Activated T-cell treated with anti-CD3 and anti-CD28 coated beads for 4 hours (primary cell): ENCODE measurements around the gene PCBP3.
"Not testable (repeated sequence)": the region's sequence is repeated elsewhere in the genome, so short reads cannot be mapped to it uniquely, and the experiment has no call there.

Experiments
- DNase-seq: peaks from one replicate; pipeline ENCODE4 v3.0.0-alpha.2; 2020

The PCBP3 gene

DNA sequence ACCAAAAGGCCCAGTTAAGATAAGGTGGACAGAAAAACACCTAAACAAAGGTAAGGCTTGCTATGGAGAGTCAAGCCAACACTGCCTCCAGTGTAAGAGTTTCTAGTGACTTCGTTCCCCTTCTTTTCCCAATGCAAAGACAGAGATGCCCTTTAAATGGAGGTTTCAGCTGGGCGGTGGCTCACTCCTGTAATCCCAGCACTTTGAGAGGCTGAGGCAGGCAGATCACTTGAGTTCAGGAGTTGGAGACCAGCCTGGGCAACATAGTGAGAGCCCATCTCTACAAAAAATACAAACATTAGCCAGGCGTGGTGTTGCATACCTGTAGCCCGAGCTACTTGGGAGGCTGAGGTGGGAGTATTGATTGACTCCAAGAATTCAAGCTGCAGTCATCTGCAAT is 314.0 kb downstream of the PCBP3 start:
- no peak for DNase-seq

- no peak for DNase-seq
Observed at GRCh38 chr21:45957981-45958600, 314.6 kb downstream of the PCBP3 start.

DNA sequence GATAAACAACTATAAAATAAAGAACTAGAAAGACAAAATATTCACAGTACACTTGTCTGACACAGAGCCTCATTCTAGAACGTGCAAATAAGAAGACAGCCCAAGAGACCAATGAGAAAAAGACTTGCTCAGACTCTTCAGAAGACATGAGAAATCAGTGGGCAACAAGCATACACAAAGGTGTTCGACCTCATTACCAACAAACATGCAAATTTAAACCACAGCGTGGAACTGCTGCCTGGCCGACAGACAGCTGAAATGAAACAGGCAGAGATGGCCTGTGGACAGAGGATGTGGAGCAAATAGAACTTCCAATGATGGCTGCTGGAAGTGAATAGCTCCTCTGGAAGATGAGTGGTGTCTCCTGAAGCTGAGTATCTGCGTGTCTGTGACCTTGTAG is 315.7 kb downstream of the PCBP3 start:
- no peak for DNase-seq

- DNase-seq: no peak
Observed at GRCh38 chr21:45959779-45960390, 316.4 kb downstream of the PCBP3 start.

- not testable (repeated sequence) for DNase-seq
Observed at GRCh38 chr21:45961408-45961807, 317.9 kb downstream of the PCBP3 start.

DNA sequence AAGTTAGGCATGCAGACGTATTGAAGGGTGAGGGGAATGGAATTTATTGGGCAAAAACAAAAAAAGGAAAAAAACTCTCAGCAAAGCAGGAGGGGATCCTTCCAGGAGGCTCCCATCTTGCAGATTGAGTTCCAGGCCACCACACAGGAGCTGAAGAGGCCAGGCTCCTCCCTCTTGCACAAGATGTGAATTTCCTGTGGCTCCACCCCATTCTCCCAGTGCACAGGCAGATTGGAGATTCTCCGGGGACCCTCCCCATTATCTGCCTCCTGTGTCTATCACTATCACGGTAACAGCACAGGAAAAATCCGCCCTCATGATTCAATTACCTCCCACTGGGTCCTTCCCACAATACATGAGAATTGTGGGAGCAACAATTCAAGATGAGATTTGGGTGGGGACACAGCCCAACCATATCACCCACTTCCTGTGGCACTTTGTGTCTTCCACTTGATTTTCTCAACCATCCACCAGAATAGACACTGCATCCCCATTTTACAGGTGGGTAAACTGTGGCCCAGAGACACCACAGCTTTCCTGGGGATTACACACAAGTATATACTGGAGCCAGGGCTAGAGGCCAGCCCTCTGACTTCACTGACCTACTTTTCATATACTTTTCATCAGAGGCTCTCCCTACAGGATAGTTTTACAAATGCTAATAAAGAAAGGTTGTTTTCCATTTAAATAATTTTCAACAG is 319.2 kb downstream of the PCBP3 start:
- DNase-seq: no peak

- DNase-seq: no peak
Observed at GRCh38 chr21:45963232-45963570, 319.7 kb downstream of the PCBP3 start.

- DNase-seq: no peak
Observed at GRCh38 chr21:45964649-45965048, 321.1 kb downstream of the PCBP3 start.

- DNase-seq: no peak
Observed at GRCh38 chr21:45965084-45965809, 321.7 kb downstream of the PCBP3 start.

DNA sequence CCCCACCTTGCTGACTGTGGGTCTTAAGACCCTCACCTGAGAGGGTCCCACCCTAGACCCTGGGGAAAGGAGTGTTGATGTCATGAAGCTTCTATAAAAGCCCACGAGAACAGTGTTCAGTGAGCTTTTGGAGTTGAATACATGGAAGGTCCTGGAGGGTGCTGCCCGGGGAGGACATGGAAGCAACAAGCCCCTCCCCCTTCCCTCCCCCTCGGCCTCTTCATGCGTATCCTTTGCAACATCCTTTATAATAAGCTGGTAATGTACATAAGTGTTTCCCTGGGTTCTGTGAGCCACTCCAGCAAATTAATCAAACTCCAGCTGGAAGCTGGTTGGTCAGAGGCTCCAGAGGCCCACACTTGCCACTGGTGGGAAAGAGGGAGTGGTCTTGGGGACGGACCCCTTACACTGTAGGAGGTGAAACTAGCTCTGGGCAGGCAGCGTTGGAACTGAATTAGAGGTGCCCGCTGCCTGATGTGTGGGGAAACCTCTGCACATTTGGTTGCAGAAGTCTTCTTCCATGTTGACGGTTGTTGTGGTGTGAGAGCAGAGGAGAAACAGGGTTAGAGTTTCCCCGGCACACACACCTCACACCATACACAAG is 323.4 kb downstream of the PCBP3 start:
- DNase-seq: no peak

DNA sequence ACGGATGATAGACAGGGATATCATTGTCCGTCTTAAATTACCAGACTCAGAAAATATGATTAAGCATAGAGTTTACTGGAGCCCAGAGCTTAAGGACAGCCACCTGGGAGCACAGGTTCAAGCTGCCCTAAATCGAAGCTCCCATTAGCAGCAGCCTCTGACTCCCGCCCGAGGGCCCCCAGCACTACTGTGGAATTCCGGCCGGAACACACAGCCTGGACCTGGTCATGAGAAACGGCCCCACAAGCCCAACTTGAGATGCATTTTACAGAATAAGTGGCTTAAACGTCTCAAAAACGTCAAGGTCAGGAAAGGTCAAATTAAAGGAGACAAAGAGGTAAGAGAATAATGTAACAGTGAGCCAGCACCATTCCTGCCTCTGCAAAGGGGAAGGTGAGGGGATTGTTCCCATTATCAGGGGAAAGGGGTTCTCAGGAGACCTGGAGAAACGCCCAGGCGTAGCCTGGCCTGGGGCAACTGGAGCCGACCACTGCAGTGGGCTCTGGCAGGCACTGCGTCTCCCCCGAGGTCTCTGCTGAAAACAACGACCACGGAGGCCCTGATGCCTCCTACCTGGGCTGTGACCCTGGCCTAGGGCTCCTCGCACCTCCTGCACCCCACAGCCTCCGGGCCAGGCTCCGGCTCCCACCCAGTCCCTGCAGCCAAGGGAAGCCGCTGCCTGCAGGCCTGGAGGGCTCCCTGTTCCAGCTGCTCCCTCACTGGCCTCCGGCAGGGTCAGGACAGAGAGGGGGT is 326.6 kb downstream of the PCBP3 start:
- no peak for DNase-seq

- DNase-seq: peak; percentile 38
Observed at GRCh38 chr21:45970674-45971615, 327.4 kb downstream of the PCBP3 start.

DNA sequence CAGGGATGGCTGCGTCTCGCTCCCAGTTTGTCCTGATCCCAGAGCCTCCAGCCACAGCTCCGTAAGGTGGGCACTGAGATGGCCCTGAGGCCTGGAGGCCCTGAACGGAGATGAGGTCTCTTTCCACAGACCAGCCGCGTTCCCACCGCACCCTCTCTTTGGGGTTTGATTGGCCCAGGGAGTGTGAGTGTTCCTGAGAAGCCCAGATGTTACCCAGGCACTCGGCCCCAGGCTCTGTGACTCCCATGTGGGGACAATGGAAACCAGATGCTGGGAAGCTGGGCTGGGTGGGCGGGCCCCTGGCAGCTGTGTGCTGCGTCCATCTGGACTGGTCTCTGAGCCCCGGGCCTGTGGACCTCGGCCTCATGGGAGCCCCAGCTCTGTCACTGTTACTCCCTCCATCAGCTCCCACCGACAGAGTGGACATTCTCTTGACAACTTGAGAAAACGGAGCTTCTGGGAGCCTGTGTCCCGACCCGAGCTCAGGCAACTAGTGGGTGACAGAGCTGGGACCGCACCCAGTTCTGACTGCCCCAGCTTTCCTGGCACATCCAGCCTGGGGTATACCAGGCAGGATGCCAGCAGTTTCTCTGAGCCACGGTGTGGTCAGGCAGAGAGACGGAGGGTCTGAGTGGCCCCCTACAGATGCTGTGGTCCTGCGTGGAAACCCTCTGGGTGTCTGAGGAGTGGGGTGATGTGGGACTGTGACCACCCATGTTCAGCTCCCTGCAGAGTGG is 328.3 kb downstream of the PCBP3 start:
- DNase-seq: no peak

GRCh38 chr21:45972353-45972715 is 328.8 kb downstream of the PCBP3 start:
- DNase-seq: no peak

DNA sequence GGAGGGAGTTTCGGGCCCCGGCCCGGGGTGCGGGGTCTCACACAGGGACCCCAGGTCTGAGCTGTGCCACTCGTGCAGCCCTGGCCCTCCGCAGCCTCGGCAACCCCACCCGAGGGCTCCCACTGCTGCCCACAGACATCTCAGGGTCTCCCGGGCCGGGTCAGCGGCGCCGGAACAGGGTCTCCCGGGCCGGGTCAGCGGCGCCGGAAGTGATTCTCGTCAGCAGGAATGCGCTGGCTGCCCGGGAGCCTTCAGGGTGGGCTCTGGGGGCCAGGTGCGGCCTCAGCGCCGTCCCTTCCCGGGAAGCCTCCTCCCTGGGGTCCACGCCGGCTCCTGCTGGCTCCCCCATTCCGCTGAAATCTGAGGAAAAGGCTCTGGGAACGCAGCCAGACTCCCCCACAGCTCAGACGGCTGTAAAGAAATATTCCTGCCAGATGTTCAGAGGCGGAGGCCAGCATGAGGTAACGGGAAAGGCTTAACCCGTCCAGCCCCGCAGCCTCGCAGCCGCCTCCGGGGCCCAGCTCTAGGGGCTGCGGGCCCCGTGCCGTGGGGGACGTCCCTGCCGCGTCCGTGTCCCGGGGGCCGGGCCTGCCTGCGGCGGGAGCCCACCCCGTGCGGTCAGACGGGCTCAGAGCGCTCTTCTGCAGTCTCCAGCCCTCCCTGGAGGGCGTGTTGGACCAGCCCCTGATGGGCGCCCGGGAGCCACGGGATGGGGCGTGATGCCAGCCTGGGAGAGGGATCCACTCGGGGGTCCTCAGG is 329.4 kb downstream of the PCBP3 start:
- DNase-seq: no peak

GRCh38 chr21:45973475-45974072 is 330.0 kb downstream of the PCBP3 start:
- peak; percentile 80 for DNase-seq

GRCh38 chr21:45974073-45975019 is 330.8 kb downstream of the PCBP3 start:
- no peak for DNase-seq

DNA sequence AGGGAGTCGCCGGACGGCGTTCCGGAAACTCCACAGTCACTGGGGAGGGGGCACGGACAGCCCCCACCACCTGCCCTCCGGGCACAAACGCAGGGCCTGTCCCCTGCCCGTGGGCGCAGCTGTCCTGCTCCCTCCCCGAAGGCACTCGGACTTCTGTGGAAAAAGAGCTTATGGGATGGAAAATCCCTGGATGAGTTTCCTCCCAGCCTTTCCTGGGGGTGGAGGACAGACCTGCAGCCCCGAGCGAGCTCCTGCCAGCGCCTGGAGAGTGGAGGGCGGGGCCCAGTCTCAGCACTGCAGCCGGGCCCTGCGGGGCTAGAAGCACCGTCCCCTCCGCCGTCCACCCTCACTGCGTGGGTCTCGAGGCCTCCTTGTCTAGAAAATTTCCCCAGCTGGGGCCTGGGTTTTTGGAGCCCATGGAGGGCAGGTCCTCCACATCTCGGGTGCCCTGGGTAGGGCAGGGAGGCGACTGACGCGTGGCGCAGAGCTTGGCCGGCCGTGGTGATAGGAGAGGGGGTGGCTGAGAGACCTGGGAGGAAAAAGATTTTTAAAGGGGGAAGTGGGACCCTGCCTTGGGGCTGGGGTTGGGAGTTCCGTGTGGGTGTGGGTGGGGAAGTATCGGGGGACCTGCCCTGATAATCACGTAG is 331.6 kb downstream of the PCBP3 start:
- DNase-seq: no peak
